ENCODE results near the gene BCO1. TPM values are rescaled to one million over a fixed set of nuclear protein-coding genes. Genes with fewer than 3 reads are reported as not detected.

Gene BCO1
- total and polyA plus RNA-seq, 2 of the 4 experiments (the other 2 are of a cell fraction) = not detected

GRCh38 chr16:81327447-81328196, 89.1 kb downstream of the BCO1 start:
- H2BK5ac ChIP-seq (ENCODE audit: low read depth, low read length, poor library complexity, severe bottlenecking) = no peak overlapping the region
- H2BK15ac ChIP-seq (ENCODE audit: low read depth, low read length) = no peak overlapping the region
- H3K9me3 ChIP-seq (ENCODE audit: control insufficient read depth, insufficient read depth, low read length) = no peaks in the 10 kb centered on the region
- in situ Hi-C loops (cut with MboI; ENCODE audit: low sequenced_read_pairs) = no loop called here
- no peak overlapping the region for H3K18ac ChIP-seq (ENCODE audit: low read depth, low read length)
- H4K8ac ChIP-seq (ENCODE audit: low read depth in 2 of 2, low read length in 2 of 2) = no peak overlapping the region
- ATAC-seq (ENCODE audit: low read depth) (no peak), DNase-seq (no peak)
- intact Hi-C loops (cut with micrococcal nuclease) = no loop called here
- H3K4me1 ChIP-seq (ENCODE audit: control insufficient read depth, insufficient read depth, low read length) = peaks cover 4% of the 10 kb centered on the region; the same call in 1 of the 2 replicates
- peaks cover 10% of the 10 kb centered on the region; the same call in 1 of the 2 replicates for H3K9me1 ChIP-seq (ENCODE audit: insufficient read depth, low read length)
- no peak overlapping the region for H3K23ac ChIP-seq (ENCODE audit: low read depth, low read length)
- no peak overlapping the region for H2AK5ac ChIP-seq (ENCODE audit: low read depth, low read length)
- peaks cover 39 to 53% of the 10 kb centered on the region in 2 experiments for H3K79me1 ChIP-seq (ENCODE audit: low read depth in 1 of 2, low read length in 2 of 2)
- H3K9ac ChIP-seq (ENCODE audit: low read depth, low read length) = no peak overlapping the region
- no TSS peak for BruUV-seq (replicated peaks)
- no peak overlapping the region for H3K14ac ChIP-seq (replicated peaks; ENCODE audit: low read depth, low read length)
- H2BK20ac ChIP-seq (ENCODE audit: low read depth, low read length) = no peak overlapping the region
- H3K27me3 ChIP-seq (ENCODE audit: control insufficient read depth, insufficient read depth, low read length) = no peaks in the 10 kb centered on the region
- no peak overlapping the region for H3K4me2 ChIP-seq (ENCODE audit: low read depth, low read length)
- WGBS, 2 experiments (ENCODE audit: extremely low coverage in 2 of 2, insufficient read length in 1 of 2) = no CpG with 5 or more reads among the region's 8 CpGs
- no peak overlapping the region for H3K4me3 ChIP-seq (ENCODE audit: insufficient read depth, low read depth, low read length)
- H4K5ac ChIP-seq (ENCODE audit: low read depth, low read length) = no peak overlapping the region
- H3K36me3 ChIP-seq (ENCODE audit: control insufficient read depth, insufficient read depth, low read length) = no peaks in the 10 kb centered on the region
- no peak overlapping the region for H3K56ac ChIP-seq (ENCODE audit: extremely low read depth, insufficient read depth, low read length)
- no peak for TF ChIP-seq CHD1 (IDR thresholded peaks at IDR 0.05; ENCODE audit: low read depth, low read length)
- no peak for TF ChIP-seq RFX5 (IDR thresholded peaks at IDR 0.05; ENCODE audit: low read depth, low read length)
- no peak for TF ChIP-seq MXI1 (IDR thresholded peaks at IDR 0.05; ENCODE audit: borderline replicate concordance, low read depth, low read length)
- no peak for TF ChIP-seq CTCF (conservative IDR thresholded peaks at IDR 0.05; ENCODE audit: low read depth, low read length)
- no peak for TF ChIP-seq NFE2L2 (IDR thresholded peaks at IDR 0.05; ENCODE audit: low read depth, low read length)
- no peak for TF ChIP-seq SMC3 (IDR thresholded peaks at IDR 0.05; ENCODE audit: low read depth, low read length)
- no peak for TF ChIP-seq USF2 (IDR thresholded peaks at IDR 0.05; ENCODE audit: low read depth, low read length)
- no peak for TF ChIP-seq ELK1 (IDR thresholded peaks at IDR 0.05; ENCODE audit: borderline replicate concordance, low read depth, low read length)
- TF ChIP-seq MAZ (IDR thresholded peaks at IDR 0.05; ENCODE audit: borderline replicate concordance, low read depth, low read length) = no peak
- TF ChIP-seq MAFK (IDR thresholded peaks at IDR 0.05; ENCODE audit: low read depth, low read length) = no peak
- no peak for TF ChIP-seq POLR2A (IDR thresholded peaks at IDR 0.05; ENCODE audit: low read depth, low read length)
- TF ChIP-seq RCOR1 (IDR thresholded peaks at IDR 0.05; ENCODE audit: insufficient replicate concordance, low read length) = no peak
- TF ChIP-seq RAD21 (IDR thresholded peaks at IDR 0.05; ENCODE audit: low read length) = no peak
- TF ChIP-seq BHLHE40 (IDR thresholded peaks at IDR 0.05; ENCODE audit: low read depth, low read length) = no peak
- no peak overlapping the region for H3K27ac ChIP-seq (ENCODE audit: insufficient read depth, low read length)
- H2AK9ac ChIP-seq (replicated peaks; ENCODE audit: low read depth, low read length, poor library complexity) = no peak overlapping the region
- dilution Hi-C loops (cut with HindIII; ENCODE audit: low sequenced_read_pairs, unreplicated experiment) = no loop called here
- H2BK120ac ChIP-seq (ENCODE audit: low read depth, low read length) = no peak overlapping the region
- H2AFZ ChIP-seq (replicated peaks; ENCODE audit: low read length, poor library complexity) = no peak overlapping the region
- ChIA-PET CTCF (no interaction called here), POLR2A (ENCODE audit: unreplicated experiment) (no interaction called here)
- H4K20me1 ChIP-seq (ENCODE audit: insufficient read depth, low read length) = peaks cover 27% of the 10 kb centered on the region
- H3K4ac ChIP-seq (ENCODE audit: low read depth, low read length) = no peak overlapping the region
- H4K91ac ChIP-seq (ENCODE audit: insufficient read depth, low read depth, low read length) = no peak overlapping the region

Measured in IMR-90 (cell line).